CD4-positive, alpha-beta T cell treated with Interferon gamma for 1 hour (primary cell): ENCODE measurements around the gene SWAP70.
A peak's percentile ranks its signal among the peaks of the same experiment; 100 is the strongest.

ENCODE experiments used
- DNase-seq: peaks from one replicate; pipeline ENCODE4 v3.0.0-alpha.2; 2020

Gene SWAP70

DNA sequence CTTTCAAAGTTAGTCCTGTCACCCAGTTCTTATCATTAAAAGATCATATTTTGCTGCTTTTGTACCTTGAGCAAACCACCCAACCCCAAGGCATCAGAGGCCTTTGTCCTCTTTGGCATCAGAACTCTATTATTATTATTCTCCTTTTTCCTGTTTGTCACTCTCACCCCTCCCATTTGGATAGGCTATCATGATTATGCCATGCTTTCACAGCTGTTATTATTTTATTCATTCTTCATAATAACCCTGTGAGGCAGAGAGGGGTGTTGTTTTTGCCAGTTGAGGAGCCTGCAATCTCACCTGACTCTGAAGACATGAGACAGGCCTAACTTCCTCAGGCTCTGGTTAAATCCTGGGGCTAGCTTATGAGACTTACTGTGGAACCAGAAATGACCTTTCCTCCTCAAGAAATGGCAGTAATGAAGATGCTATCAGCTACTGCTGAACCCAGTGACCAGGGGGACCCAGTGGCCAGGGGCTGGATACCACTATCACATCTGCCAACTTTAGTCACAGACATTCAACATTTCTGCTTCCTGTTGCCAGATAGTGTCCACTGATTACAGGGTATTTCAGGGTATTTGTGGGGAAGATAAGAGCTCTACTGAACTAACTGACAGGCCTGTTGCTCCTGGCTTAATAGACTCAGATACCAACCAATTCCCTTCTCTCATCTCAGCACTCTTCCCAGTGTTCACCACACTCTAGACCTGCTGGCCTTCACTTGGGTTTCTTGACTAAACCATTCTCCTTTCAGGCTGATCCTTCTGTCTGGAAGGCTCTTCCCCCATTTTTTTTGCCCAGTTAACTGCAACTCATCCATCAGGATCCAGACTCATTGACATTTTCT is 11.8 kb upstream of the SWAP70 start:
- DNase-seq, result no peak

DNA sequence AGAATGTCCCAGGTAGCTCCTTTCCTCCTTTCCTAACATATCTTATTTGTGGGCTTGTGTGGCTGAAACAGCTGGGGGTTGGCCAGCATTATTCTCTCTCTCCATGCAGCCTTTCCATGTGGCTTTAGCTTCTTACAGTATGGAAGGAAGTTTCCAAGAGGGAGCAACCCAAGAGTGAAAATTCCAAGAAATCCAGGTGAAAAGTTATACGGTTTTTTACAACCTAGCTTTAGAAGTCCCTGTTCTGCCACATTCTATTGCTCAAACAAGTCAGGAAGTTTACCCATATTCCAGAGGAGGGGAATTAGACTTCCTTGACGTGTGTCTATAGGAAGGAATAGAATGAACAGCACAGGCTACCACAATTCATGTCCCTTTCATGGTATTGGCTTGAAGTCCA is 10.0 kb upstream of the SWAP70 start:
- DNase-seq, result no peak

DNA sequence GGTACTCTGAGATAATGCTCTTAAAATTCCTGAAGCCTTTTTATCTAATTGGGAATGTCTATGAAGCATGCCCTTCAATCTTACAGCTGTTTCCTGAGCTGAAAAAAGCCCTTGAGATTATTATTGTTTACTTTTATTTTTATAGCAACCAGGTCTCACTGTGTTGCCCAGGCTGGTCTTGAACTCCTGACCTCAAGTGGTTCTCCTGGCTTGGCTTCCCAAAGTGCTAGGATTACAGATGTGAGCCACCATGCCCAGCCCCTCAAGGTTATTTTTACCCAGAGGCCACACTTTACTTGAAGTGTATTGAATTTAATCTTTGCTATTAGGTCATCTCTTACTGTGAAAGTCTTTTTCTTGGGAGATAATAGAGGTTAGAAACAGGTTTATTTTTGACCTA is 7.0 kb upstream of the SWAP70 start:
- DNase-seq, result no peak

GRCh38 chr11:9657531-9657930 is 6.3 kb upstream of the SWAP70 start:
- DNase-seq, result no peak

GRCh38 chr11:9660886-9661285 is 3.0 kb upstream of the SWAP70 start:
- DNase-seq, result peak; percentile 8

DNA sequence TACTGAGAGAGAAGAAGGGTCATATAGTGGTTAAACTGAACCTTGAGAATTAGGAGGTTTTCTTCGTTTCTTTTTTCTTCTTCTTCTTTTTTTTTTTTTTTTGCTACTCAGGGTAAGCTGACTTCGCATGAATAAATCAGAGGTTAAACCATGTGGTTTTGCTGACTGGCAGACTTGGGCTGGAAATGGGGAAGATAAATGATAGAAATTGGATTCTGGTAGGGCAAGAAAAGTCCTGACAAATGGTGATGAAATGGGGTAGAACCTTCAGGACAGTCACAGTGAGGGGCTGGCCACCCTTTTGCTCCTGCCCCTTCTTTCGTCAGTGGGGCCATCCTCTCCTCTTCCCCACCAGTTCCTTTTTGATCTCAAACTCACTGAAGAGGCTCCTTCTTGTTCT is 1.6 kb upstream of the SWAP70 start:
- DNase-seq, result peak; percentile 39

DNA sequence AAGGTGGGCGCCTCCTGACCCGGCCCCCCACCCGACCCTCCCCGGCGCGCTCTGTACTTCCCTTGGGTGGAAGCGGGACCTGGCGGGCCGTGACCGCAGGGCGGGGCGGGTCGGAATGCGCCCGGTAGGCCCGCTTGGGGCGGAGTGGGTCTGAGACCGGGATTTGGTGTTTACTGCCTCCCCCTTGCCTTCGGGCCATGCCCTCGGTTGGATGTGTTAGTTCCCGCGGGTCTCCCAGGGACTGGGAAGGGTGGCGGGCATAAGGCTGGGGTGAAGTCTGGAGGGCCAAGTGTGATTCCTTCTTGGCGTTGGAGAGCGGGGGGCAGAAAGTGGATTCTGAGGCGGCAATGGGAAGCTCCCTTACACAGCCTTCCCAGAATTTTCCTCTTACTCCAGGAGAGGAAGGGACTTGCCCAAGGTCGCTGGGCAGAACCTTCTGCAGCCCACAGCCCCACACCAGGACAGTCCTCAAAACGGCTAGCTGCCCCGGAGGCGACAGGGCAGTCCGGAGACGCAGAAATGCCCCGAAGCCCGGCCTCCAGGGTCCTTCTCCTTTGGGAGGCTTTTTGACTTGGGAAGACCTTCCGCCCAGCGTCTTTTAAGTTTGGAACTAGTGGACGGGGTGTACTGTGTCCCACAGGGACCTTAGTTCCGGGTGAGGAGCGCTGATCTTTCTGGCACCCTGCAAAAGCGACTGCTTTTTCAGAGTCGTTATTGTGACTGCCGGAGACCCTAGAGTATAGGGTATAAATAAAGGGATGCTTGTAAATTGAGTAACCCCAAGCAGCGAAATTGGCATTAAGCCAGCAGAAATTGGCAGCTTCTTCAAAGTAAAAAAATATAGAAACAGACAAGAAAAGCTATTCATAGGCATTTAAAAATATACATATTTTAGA is 647 bp downstream of the SWAP70 start:
- peak; percentile 4 for DNase-seq

GRCh38 chr11:9665749-9666148 is 1.9 kb downstream of the SWAP70 start:
- DNase-seq, result no peak

- DNase-seq, result no peak
Measured at GRCh38 chr11:9669954-9670353, 6.1 kb downstream of the SWAP70 start.

DNA sequence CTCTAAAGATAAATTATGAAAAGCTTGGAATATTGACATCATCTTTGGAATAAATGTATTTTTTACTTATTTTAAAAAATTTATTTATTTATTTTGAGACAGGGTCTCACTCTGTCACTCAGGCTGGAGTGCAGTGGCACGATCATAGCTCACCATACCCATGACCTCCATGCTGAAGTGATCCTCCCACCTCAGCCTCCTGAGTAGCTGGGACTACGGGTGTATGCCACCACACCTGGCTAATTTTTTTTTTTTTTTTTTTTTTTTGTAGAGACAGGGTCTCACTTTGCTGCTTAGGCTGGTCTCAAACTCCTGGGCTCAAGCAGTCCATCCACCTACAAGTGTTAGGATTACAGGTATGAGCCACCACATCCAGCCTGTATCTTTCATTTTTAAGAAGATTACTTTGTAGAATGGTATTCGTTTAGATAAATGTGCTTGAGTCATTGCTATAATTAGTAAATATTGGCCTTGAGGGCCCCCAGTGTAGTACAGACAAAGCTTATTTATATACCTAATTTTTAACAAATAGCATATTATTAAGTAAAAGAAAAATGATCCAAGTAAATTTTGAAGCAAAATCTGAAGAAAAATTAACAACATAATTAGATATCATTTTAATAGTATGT is 8.5 kb downstream of the SWAP70 start:
- no peak for DNase-seq

- no peak for DNase-seq
Measured at GRCh38 chr11:9672918-9673317, 9.0 kb downstream of the SWAP70 start.

GRCh38 chr11:9675691-9676090 is 11.8 kb downstream of the SWAP70 start:
- DNase-seq, result no peak

- no peak for DNase-seq
Measured at GRCh38 chr11:9677951-9678350, 14.1 kb downstream of the SWAP70 start.

- DNase-seq, result no peak
Measured at GRCh38 chr11:9678576-9678975, 14.7 kb downstream of the SWAP70 start.

GRCh38 chr11:9680028-9680427 is 16.2 kb downstream of the SWAP70 start:
- DNase-seq, result no peak

- DNase-seq, result no peak
Measured at GRCh38 chr11:9681583-9682372, 17.9 kb downstream of the SWAP70 start.

DNA sequence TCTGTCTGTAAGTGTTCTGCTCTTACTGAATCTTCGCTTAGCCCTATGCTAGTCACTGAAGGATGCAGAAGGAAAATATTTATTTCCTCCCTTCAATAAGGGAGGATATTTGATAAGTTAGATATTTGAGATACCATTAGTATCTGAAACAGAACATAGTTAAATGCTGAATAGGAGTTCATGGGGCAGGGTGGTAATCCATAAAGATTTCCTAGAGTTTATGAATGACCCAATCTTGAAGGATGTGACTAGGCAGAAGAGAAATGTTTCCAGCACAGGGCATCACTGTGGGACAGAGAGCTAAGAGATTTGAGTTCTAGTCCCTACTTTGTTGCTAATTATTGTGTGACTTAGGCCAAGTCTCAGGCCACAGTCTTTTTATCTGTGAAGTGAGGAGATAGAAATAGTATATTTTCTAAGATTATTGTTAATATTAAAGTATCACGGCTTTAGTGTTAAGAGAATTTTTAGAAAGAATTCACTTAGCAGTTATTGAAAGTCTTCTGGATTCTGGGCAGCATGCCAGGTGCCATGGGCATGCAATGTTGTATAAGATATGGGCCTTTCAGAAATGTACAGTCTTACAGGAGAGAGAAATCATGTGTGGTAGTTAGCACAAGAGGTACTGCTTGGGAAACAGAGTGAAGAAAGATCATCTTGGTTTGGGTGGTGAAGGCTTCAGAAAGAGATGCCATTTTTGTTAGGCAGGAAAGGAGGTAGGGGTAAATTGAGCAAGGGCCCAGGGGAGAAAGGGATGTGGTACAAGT is 24.0 kb downstream of the SWAP70 start:
- no peak for DNase-seq

DNA sequence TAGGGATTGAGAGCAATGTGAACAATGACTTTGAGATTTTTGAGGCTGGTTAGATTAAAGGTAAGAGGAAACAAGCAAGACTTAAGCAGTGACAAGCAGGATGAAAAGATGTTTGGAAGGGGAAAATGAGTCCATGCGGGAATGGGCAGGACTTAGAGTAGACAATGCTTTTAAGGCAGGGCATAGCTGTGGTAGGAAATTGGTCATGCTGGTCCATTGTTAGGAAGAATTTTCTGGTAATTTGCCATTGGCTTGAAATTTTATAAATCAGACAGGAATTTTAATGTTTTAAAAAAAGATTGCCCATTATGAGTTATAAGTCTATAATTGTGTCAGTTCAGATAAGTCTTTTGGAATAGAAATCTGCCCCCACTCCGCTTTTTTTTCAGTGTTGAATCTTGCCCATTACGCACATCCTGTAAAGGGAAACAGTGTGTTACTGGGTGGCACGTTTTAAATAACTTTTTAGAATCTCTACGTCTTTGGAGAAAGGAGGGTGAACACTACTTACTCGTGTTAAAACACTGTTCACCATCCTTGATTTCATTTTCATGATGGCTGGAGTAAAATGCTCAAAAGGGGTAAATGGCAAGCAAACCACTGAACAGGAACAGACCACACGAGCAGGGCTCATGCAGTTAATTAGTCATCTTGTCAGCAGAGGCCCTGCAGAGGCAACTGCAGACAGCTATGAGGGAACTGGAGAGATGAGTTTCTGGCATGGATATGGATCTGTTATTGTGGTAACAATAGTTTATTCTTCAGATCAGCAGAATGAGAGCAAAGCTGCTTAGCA is 25.0 kb downstream of the SWAP70 start:
- DNase-seq, result peak; percentile 35

- no peak for DNase-seq
Measured at GRCh38 chr11:9689721-9690120, 25.8 kb downstream of the SWAP70 start.

DNA sequence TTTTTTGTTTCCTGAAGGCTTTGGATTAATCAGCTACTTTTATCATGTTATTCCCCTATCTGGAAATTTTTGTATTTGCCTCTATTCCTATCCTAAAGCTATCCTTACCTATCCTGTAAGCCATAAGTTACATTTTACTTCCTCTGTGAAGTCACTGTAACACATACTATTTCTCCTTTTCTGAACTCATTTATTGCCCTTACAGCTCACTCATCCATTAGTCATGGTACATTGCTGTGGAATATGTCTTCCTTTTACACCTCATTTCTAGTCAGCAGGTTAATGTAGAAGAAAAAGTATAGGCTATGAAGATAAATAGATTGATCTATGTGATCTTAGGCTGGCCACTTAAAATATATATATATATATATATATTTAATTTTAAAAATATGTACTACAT is 28.0 kb downstream of the SWAP70 start:
- no peak for DNase-seq

DNA sequence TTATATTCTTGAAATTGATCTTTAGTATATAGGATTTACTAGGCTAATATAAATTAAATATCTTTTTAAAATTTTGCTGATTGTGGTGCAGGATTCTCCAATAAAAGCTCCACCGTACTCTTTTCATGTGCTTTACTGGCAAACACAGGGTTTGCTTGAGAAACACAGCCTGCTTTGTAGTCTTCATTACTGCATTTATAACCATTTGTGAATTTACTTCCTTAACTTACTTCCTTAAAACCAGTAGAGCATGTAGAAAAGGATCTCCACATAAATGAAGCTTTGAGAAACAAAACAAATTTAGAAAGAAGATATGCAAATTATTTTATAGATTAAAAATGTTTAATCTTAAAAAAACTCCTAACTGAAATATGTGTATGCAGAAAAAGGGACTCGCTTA is 28.8 kb downstream of the SWAP70 start:
- no peak for DNase-seq
